Naive B cell (primary cell): ENCODE measurements around the gene TMEM151B. TPM values are rescaled to one million over a fixed set of nuclear protein-coding genes. Genes with fewer than 3 reads are reported as not detected.

ENCODE experiments used
- ATAC-seq, 2 donors: fragments of 150-1000 bp; cut with Tn5 transposase; 2 replicates each; pipeline ENCODE4 v1.10.0; 2021; ENCODE audit warnings: low read depth in 2 of 2, mild to moderate bottlenecking in 2 of 2, moderate library complexity in 2 of 2
- DNase-seq: peaks from one replicate; pipeline ENCODE4 v3.0.0; 2022
- H3K27ac Mint-ChIP-seq, 6 donors: one replicate each; pipeline ENCODE4 v1.8.0; 2020 to 2022; ENCODE audit warnings: mild to moderate bottlenecking in 6 of 6, mixed read lengths in 6 of 6, moderate library complexity in 5 of 6, inconsistent platforms in 2 of 6
- H3K27me3 Mint-ChIP-seq, 3 donors: one replicate each; pipeline ENCODE4 v1.8.0; 2021 to 2022; ENCODE audit warnings: mixed read lengths in 3 of 3, mild to moderate bottlenecking in 1 of 3
- H3K36me3 Mint-ChIP-seq, 2 donors: one replicate each; pipeline ENCODE4 v1.8.0; 2020 to 2022; ENCODE audit warnings: mixed read lengths in 2 of 2, inconsistent platforms in 1 of 2, mild to moderate bottlenecking in 1 of 2
- H3K4me1 Mint-ChIP-seq, 3 donors: one replicate each; pipeline ENCODE4 v1.8.0; 2020 to 2022; ENCODE audit warnings: mixed read lengths in 3 of 3, inconsistent platforms in 1 of 3, mild to moderate bottlenecking in 1 of 3, moderate library complexity in 1 of 3
- H3K4me3 Mint-ChIP-seq, 8 donors: one replicate each; pipeline ENCODE4 v1.8.0; 2020 to 2022; ENCODE audit warnings: mild to moderate bottlenecking in 8 of 8, mixed read lengths in 8 of 8, moderate library complexity in 8 of 8, inconsistent platforms in 2 of 8
- H3K9me3 Mint-ChIP-seq, 7 donors: one replicate each; pipeline ENCODE4 v1.8.0; 2020 to 2022; ENCODE audit warnings: mixed read lengths in 7 of 7, mild to moderate bottlenecking in 5 of 7, inconsistent platforms in 2 of 7, moderate library complexity in 1 of 7
- polyA plus RNA-seq, 6 donors: library from polyadenylated mRNA; unstranded; fragments of 300-500 nt; fragmentation: Illumina TruSeq; gene quantifications; one replicate each; pipeline ENCODE4 v1.2.3, GENCODE V29; 2021; ENCODE audit warnings: low read depth in 6 of 6

The TMEM151B gene
- polyA plus RNA-seq, 6 donors from 2014 or later: not detected

DNA sequence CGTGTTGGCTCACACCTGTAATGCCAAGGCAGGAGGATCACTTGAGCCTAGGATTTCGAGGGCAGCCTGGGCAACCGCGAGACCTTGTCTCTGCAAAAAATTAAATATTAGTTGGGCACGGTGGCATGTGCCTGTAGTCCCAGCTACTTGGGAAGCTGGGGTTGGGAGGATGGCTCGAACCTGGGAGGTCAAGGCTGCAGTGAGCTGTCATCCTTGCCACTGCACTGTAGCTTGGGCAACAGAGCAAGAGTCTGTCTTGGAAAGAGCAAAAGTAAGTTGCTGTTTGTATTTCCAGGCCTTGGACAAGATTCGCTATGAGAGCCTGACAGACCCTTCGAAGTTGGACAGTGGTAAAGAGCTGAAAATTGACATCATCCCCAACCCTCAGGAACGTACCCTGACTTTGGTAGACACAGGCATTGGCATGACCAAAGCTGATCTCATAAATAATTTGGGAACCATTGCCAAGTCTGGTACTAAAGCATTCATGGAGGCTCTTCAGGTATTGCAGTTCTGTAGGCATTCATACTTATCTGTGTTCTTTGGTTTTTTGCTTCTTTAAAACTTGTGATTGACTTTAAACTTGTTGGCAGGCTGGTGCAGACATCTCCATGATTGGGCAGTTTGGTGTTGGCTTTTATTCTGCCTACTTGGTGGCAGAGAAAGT lies 21.0 kb upstream of the TMEM151B start:
- Mint-ChIP-seq H3K27me3 (peaks cover 0 to 4% (median 0%) of the 10 kb centered on the region in 3 donors), H3K4me1 (peaks cover 59 to 71% (median 62%) of the 10 kb centered on the region in 3 donors), H3K9me3 (peaks cover 0 to 6% (median 0%) of the 10 kb centered on the region in 7 donors), H3K27ac (peak overlapping the region in 5 of 6 donors; percentile 59 to 99 (median 91)), H3K4me3 (peak overlapping the region; percentile 26 to 100 (median 98)), H3K36me3 (peaks cover 36 to 50% of the 10 kb centered on the region in 2 donors)
- ATAC-seq (no peak), DNase-seq (no peak)

DNA sequence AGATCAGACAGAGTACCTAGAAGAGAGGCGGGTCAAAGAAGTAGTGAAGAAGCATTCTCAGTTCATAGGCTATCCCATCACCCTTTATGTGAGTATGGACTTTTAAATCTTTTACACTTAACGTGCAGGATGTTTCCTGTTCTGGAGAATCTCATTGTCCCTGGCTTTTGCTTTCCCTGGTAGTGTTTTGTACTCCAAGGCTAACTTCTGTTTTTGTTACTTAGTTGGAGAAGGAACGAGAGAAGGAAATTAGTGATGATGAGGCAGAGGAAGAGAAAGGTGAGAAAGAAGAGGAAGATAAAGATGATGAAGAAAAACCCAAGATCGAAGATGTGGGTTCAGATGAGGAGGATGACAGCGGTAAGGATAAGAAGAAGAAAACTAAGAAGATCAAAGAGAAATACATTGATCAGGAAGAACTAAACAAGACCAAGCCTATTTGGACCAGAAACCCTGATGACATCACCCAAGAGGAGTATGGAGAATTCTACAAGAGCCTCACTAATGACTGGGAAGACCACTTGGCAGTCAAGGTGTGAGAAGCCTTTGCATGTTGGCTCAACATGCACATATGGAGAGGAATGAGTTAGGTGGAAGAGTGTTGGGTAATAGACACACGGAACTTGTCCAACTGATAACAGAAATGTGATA lies 20.1 kb upstream of the TMEM151B start:
- H3K36me3 Mint-ChIP-seq: peaks cover 36 to 59% of the 10 kb centered on the region in 2 donors
- H3K27ac Mint-ChIP-seq: peak overlapping the region in 3 of 6 donors; percentile 2 to 44 (median 39)
- H3K9me3 Mint-ChIP-seq: peaks cover 0 to 6% (median 0%) of the 10 kb centered on the region in 7 donors
- H3K4me3 Mint-ChIP-seq: peak overlapping the region in 3 of 8 donors; percentile 40 to 97 (median 86)
- peaks cover 65 to 79% (median 69%) of the 10 kb centered on the region in 3 donors for H3K4me1 Mint-ChIP-seq
- H3K27me3 Mint-ChIP-seq: peaks cover 0 to 4% (median 0%) of the 10 kb centered on the region in 3 donors
- DNase-seq (no peak), ATAC-seq (no peak)

GRCh38 chr6:44250718-44251123 lies 19.5 kb upstream of the TMEM151B start:
- Mint-ChIP-seq H3K27ac (peak overlapping the region in 1 of 6 donors; percentile 44), H3K4me1 (peaks cover 65 to 79% (median 69%) of the 10 kb centered on the region in 3 donors), H3K36me3 (peaks cover 36 to 61% of the 10 kb centered on the region in 2 donors), H3K27me3 (peaks cover 0 to 4% (median 0%) of the 10 kb centered on the region in 3 donors), H3K9me3 (peaks cover 0 to 6% (median 0%) of the 10 kb centered on the region in 7 donors), H3K4me3 (peak overlapping the region in 1 of 8 donors; percentile 97)
- DNase-seq (no peak), ATAC-seq (no peak)

DNA sequence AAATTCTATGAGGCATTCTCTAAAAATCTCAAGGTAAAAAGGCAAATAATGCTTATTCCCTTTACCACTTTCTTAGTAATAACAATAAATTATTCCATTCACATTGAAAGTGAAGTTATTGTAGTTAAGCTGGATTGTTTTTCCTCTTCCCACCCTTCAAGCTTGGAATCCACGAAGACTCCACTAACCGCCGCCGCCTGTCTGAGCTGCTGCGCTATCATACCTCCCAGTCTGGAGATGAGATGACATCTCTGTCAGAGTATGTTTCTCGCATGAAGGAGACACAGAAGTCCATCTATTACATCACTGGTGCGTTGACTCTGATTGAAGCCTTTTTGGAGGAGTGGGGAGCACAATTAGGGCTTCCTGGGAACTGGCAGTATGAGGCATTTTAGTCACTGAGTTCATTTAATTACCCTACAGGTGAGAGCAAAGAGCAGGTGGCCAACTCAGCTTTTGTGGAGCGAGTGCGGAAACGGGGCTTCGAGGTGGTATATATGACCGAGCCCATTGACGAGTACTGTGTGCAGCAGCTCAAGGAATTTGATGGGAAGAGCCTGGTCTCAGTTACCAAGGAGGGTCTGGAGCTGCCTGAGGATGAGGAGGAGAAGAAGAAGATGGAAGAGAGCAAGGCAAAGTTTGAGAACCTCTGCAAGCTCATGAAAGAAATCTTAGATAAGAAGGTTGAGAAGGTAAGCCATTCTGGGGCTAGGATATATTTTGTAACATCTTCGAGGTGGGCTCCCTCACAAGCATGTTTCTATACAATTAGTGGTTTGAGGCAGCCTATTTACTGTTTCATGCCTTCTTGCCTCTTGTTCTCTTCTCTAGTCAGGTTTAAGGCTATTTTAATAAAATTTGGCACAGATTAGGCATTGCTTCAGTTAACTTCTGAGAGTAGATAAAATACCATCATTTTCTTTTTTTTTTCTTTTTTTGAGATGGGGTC lies 18.4 kb upstream of the TMEM151B start:
- H3K9me3 Mint-ChIP-seq: peaks cover 0 to 3% (median 0%) of the 10 kb centered on the region in 7 donors
- ATAC-seq (no peak), DNase-seq (no peak)
- peaks cover 36 to 57% of the 10 kb centered on the region in 2 donors for H3K36me3 Mint-ChIP-seq
- H3K27me3 Mint-ChIP-seq: peaks cover 0 to 2% (median 0%) of the 10 kb centered on the region in 3 donors
- H3K4me3 Mint-ChIP-seq: peak overlapping the region in 3 of 8 donors; percentile 9 to 84 (median 47)
- peaks cover 70 to 82% (median 77%) of the 10 kb centered on the region in 3 donors for H3K4me1 Mint-ChIP-seq
- peak overlapping the region in 4 of 6 donors; percentile 31 to 78 (median 41) for H3K27ac Mint-ChIP-seq

DNA sequence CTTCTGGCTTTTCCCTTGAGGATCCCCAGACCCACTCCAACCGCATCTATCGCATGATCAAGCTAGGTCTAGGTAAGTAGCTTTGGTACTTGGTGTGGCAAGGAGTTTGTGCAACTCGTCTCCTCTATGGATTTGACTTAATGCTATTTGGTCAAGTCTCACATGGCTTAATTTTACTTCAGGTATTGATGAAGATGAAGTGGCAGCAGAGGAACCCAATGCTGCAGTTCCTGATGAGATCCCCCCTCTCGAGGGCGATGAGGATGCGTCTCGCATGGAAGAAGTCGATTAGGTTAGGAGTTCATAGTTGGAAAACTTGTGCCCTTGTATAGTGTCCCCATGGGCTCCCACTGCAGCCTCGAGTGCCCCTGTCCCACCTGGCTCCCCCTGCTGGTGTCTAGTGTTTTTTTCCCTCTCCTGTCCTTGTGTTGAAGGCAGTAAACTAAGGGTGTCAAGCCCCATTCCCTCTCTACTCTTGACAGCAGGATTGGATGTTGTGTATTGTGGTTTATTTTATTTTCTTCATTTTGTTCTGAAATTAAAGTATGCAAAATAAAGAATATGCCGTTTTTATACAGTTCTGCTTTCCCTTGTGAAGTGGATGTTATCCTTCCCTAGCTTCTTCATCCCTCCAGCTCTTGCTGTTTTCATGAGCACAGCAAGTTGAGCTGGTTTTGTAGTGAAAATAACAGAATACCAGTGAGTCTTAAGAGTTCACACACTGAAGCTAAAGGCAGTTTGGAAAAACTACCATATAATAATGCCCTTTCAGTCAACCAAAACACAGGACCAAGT lies 16.7 kb upstream of the TMEM151B start:
- ATAC-seq: peak in 1 of 2 donors; percentile 19
- peaks cover 34 to 53% of the 10 kb centered on the region in 2 donors for H3K36me3 Mint-ChIP-seq

DNA sequence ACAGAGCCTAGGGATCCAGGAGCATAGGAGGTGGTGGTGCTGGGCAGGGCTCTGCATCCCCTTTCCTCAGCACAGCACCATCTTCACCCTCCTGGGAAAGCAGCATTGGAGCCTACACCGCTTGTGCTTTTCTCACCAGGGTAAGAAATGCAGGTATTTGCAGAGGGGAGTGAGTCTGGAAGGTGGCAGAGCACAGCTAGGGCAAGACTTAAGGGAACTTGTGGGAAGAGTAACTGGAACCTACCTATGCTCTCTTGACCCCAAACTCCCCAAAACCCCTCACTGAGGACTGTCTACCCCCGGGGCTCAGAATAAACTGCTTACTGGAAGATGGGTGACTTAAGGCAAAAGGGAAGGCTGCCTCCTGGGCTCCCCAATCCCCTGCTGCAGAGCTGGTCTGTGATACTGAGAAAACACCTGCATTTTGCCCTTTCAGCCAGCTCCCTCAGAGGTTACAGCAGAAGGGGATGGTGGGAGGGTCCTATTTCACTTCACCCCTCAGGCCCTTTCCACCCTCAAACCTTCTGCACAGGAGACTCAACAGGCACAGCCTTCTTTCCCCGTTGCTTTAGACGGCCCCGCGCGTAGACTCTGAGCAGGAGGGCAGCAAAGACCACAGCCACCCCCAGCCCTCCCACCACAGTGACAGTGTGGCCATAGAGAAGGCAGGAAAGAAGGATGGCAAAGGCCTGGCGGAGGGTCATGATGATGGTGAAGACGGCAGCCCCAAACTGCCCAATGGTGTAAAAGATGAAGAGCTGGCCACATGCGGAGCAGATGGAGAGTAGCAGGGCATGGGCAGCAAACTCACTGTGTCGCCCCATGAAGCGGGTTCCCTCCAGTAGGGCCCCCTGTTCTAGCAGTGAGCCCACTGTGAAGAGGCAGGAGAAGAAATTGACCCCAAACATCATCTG lies 15.8 kb upstream of the TMEM151B start:
- H3K9me3 Mint-ChIP-seq: no peaks in the 10 kb centered on the region
- ATAC-seq: no peak
- peak overlapping the region in 5 of 8 donors; percentile 6 to 87 (median 39) for H3K4me3 Mint-ChIP-seq
- H3K36me3 Mint-ChIP-seq: peaks cover 33 to 57% of the 10 kb centered on the region in 2 donors
- DNase-seq: no peak
- H3K27me3 Mint-ChIP-seq: no peaks in the 10 kb centered on the region
- peaks cover 72 to 78% (median 78%) of the 10 kb centered on the region in 3 donors for H3K4me1 Mint-ChIP-seq
- H3K27ac Mint-ChIP-seq: peak overlapping the region; percentile 16 to 98 (median 42)

More for the DNA sequence above, 16.7 kb upstream of the TMEM151B start:
- Mint-ChIP-seq H3K9me3 (no peaks in the 10 kb centered on the region), H3K27ac (peak overlapping the region in 4 of 6 donors; percentile 26 to 78 (median 50)), H3K4me3 (peak overlapping the region in 3 of 8 donors; percentile 11 to 84 (median 52)), H3K4me1 (peaks cover 73 to 78% (median 77%) of the 10 kb centered on the region in 3 donors), H3K27me3 (no peaks in the 10 kb centered on the region)
- DNase-seq: peak; percentile 52

DNA sequence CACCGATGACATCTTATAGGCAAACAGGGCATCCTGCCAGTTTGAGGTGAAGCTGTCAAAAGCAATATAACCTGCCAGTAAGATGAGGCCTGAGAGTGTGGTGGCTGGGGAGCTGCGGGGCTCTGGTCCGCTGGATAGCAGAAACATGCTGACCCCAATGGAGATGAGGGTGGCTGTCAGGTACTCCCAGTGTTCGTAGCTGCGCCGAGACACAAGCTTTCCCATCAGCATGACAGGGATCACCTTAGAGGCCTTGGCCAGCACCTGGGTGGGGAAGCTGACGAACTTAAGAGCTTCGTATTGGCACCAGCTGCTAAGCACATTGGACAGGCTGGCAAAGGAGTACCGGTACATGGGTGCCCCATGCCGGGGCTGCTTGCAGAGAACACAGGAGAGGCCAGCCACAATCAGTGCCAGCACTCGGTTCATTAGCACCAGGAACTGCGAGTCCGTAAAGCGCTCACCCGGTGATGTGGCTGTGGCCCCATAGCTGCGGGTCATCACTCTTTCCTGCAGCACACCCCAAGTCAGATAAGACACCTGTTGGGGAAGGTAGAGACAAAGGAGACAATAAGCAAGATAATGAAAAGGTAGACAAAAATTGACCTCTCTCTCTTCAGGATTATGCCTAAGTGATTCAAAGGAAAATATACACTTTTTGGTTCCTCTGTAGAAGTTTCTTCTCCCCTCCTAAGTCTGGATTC lies 15.0 kb upstream of the TMEM151B start:
- H3K27ac Mint-ChIP-seq: peak overlapping the region in 5 of 6 donors; percentile 81 to 98 (median 92)
- H3K36me3 Mint-ChIP-seq: peaks cover 29 to 51% of the 10 kb centered on the region in 2 donors
- H3K4me1 Mint-ChIP-seq: peaks cover 69 to 78% (median 75%) of the 10 kb centered on the region in 3 donors
- no peaks in the 10 kb centered on the region for H3K9me3 Mint-ChIP-seq
- no peak for DNase-seq
- no peak for ATAC-seq
- H3K27me3 Mint-ChIP-seq: no peaks in the 10 kb centered on the region
- peak overlapping the region; percentile 59 to 92 (median 89) for H3K4me3 Mint-ChIP-seq

- Mint-ChIP-seq H3K4me1 (peaks cover 73 to 84% (median 80%) of the 10 kb centered on the region in 3 donors), H3K4me3 (peak overlapping the region; percentile 59 to 92 (median 89)), H3K27ac (peak overlapping the region; percentile 92 to 98 (median 95)), H3K27me3 (no peaks in the 10 kb centered on the region), H3K9me3 (peaks cover 0 to 2% (median 0%) of the 10 kb centered on the region in 7 donors), H3K36me3 (peaks cover 26 to 52% of the 10 kb centered on the region in 2 donors)
- DNase-seq: no peak
- ATAC-seq: no peak
These were observed 14.1 kb upstream of the TMEM151B start for GRCh38 chr6:44255871-44256774.

GRCh38 chr6:44256775-44257024 lies 13.6 kb upstream of the TMEM151B start:
- no peaks in the 10 kb centered on the region for H3K27me3 Mint-ChIP-seq
- H3K4me3 Mint-ChIP-seq: peak overlapping the region; percentile 59 to 92 (median 89)
- peak overlapping the region; percentile 92 to 98 (median 95) for H3K27ac Mint-ChIP-seq
- peaks cover 73 to 87% (median 84%) of the 10 kb centered on the region in 3 donors for H3K4me1 Mint-ChIP-seq
- no peak for DNase-seq
- H3K36me3 Mint-ChIP-seq: peaks cover 25 to 51% of the 10 kb centered on the region in 2 donors
- no peak for ATAC-seq
- H3K9me3 Mint-ChIP-seq: peaks cover 0 to 2% (median 0%) of the 10 kb centered on the region in 7 donors

GRCh38 chr6:44257025-44257752 lies 13.1 kb upstream of the TMEM151B start, which contains the start of gene SLC35B2:
Gene SLC35B2 (minus strand): TSS chr6:44257528. CDS start chr6:44257410, 118 bp downstream.
- peak; percentile 76 for DNase-seq
- ATAC-seq: peak; percentile 70 to 78
- H3K4me3 Mint-ChIP-seq: peak within 1 kb of the TSS; percentile 82 to 97 (median 93)
- no peaks in the 10 kb centered on the region for H3K27me3 Mint-ChIP-seq
- H3K27ac Mint-ChIP-seq: peak within 1 kb of the TSS; percentile 96 to 100 (median 98)
- H3K36me3 Mint-ChIP-seq: peaks cover 20 to 46% of the 10 kb centered on the region in 2 donors
- H3K4me1 Mint-ChIP-seq: peaks cover 69 to 89% (median 85%) of the 10 kb centered on the region in 3 donors
- peaks cover 0 to 2% (median 0%) of the 10 kb centered on the region in 7 donors for H3K9me3 Mint-ChIP-seq
